NCI-H524 (cell line): Measurements from ENCODE around the gene PDGFA.
A peak's percentile ranks its signal among the peaks of the same experiment; 100 is the strongest.

Source experiments
- DNase-seq, 2 experiments: peaks; one replicate each; lab custom pipeline; 2025; lab: John Stamatoyannopoulos, UW

Gene PDGFA

DNA sequence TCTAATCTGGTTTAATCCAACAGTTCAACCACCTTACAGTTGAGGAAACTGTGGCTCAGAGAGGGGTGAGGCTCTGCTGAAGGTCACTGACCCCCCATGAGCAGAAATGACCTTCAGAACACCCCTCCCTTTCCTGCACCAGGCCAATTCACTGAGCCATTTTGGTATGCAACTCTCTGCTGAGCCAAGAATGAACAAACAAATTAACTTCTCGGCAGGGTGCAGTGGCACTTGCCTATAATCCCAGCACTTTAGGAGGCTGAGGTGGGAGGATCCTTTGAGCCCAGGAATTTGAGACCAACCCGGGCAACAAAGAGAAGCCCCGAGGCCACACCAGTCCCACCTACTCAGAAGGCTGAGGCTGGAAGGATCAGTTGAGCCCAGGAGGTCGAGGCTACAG lies 29.8 kb downstream of the PDGFA start:
- no peak for DNase-seq

GRCh38 chr7:486216-486743 lies 33.4 kb downstream of the PDGFA start:
- no peak for DNase-seq

DNA sequence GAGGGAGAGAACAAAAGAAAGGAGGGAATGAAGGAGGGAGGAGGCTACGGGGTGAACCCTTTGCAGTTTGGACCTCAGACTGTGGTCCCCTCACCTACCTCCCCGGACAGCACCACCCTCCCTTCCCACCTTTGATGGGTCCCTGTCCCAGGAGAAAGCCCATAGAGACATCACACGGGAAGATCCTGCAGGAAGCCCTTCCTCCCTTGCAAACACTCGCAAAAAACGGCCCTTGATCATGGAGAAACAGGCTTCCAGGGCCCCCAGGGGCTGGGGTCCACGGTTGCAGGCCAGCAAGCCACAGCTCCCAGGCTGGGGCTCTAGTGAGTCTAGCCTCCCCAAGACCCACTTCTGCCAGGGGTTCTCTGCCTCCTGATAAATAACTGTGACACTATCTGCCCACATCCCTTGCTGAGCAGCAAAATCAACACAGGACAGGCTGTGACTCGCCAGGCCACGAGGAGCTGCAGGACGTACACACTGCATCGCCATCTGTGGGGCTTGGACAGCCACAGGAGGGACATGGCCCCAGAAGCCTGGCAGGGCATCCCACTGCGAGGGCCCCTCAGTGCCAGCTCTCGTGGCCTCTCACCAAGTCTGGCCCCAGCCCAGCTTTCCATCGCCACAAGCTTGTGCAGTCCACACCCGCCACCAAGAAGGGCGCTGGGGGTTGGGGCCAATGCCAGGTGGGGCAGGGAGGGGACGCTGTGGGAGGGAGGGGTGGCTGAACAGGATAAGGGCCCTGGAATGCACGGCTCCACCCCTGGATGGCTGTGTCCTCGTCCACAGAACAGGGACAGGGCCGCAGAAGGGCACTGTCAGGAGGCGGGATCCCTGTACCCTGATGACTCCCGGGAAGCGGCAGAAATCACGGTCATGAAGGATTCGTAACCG lies 34.2 kb downstream of the PDGFA start:
- DNase-seq = no peak

GRCh38 chr7:484356-485101 lies 35.1 kb downstream of the PDGFA start:
- no peak for DNase-seq

- no peak for DNase-seq
Observed at GRCh38 chr7:483656-484355, 35.8 kb downstream of the PDGFA start.

DNA sequence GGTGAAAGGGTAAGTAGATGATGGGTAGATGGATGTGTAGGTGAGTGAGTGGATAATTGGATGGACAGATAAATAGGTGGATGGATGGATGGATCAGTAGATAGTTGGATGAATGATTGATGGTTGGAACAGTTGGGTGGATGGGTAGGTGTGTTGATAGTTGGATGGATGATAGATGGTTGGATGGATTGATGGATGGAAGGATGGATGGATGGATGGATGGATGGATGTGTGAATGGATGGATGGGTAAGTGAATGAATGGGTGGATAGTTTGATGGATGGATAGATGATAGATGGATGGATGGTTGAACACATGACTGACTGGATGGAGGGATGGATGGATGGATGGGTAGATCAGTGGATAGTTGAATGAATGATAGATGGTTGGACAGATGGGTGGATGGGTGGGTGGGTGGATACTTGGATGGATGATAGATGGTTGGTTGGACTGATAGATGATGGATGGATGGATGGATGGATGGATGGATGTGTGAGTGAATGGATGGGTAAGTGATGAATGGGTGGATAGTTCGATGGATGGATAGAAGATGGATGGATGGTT lies 37.0 kb downstream of the PDGFA start:
- DNase-seq = no peak

- DNase-seq = no peak
Observed at GRCh38 chr7:481219-481930, 38.3 kb downstream of the PDGFA start.

DNA sequence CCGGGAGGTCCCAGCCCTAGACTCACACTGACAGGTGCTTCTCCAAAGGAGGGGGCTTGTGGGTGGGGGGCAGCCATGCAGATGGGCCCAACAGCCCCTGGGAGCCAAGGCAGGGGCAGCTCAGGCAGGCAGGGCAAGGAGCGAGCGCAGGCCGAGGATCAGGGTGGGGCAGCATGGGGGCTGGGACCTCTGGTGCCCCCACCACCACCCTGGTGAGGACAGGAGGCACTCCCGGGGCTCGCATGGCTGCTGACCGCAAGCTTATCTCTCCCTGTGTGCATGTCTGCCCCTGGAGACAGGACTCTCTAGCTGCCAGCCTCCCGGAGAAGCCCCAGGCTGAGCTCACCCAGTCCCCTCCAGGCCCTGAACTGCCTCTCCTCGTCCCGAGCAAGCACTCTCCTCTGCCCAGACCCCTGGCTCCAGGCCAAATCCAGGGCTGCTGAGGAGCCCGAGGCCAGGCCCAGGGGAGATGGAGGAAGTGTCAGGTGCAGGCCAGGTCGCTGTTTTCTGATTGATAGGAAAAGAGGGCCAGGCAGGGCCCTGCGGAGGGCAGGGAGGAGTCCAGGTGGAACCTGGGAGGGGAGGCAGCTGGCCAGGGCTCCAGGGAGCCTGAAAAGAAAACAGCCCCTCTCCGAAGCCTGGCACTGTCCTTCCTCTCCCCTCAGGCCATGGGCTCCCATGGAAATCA lies 39.0 kb downstream of the PDGFA start:
- DNase-seq = no peak

GRCh38 chr7:479948-480499 lies 39.6 kb downstream of the PDGFA start:
- no peak for DNase-seq

- no peak for DNase-seq
Observed at GRCh38 chr7:479115-479947, 40.3 kb downstream of the PDGFA start.

- DNase-seq = peak in 1 of 2 experiments; percentile 7
Observed at GRCh38 chr7:477626-478220, 41.9 kb downstream of the PDGFA start.

DNA sequence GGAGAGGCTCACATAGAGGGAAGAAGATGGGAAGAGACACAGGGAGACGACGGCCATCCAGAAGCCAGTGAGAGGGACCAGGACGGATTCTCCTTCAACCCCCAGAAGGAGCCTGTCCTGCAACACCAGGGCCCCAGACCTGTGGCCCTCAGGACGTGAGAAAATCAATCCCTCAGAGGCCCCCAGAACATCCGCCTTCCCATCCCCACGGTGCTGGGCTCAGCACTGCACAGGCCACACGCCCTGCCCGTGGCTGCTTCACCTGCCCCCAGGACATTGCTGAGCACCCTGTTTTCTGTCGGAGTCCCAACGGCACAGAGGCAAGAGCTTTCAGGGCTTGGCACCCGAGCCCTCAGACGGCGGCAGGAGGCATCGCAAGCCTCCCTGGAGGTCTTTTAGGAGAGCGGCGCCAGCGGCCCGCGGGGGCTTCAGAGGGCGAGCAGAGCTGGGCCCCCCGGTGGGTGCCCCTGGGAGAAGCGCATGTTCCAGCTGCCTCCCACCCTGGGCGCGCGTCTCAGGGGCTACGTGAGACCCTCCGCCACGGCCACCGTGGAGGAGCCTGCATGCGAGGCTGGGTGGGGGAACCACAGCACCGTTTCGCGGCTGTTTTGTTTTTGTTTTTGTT lies 42.8 kb downstream of the PDGFA start:
- no peak for DNase-seq

- no peak for DNase-seq
Observed at GRCh38 chr7:475951-476441, 43.6 kb downstream of the PDGFA start.

- DNase-seq = no peak
Observed at GRCh38 chr7:475425-475728, 44.3 kb downstream of the PDGFA start.

DNA sequence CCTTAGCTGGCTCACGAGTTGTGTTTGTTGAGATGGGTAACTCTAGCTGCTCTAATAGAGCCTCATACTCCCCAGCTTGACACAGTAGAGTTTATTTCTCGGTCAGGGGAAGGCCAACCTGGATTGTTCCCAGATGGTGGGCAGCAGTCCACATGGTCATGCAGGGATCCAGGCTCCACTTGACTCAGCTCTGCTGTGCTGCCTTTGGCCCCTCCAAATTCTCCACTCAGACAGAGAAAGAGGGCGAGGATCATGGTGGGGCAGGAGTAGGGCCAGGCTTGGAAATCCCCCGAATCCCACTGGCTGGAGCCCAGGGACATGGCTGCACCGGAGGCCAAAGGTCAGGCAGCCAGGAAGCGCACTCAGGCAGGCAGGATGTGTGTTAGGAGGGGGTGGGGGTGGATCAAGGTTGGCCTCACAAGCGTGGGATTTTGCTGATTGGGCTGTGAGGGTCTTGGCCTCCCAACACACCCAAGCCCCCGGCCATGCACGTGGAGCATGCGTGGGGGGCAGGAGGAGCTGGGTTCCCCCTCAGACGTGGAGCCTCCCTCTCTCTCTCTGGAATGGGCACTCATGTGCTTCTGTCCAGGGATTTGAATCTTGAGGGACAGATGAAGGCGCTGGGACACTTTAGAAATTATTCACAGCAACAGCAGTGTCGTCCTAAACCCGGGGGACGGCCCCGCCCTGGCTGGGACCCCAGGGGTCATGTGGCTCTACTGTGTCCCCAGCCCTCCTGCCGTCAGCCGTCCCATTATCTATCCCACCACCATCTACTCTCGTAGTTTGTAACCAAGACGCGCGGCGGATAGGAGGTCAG lies 44.8 kb downstream of the PDGFA start:
- no peak for DNase-seq

GRCh38 chr7:473870-474604 lies 45.6 kb downstream of the PDGFA start:
- no peak for DNase-seq

DNA sequence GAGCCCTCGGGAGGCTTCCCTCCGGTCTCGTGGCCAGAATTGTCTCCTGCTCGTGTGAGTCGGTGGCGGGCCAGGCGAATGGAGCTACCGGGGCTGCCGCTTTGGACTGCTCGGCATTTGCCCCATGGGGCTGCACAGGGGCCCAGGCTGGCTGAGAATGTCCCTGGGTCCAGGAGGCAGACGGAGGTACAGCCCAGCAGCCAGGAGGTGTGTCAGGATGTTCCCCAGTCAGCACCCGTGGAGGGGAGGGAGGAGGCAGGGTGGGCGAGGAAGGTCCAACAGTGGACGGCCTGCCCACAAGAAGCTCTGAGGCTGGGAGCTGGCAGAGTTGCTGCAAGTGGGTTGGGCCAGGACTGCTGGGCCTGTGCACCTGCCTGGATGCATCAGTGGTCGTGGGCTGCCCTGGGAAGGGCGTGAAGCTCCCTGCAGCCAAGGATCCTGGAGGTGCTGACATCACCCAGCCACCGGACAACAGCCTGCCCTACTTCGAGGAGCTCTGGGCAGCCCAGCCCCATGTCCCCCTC lies 46.4 kb downstream of the PDGFA start:
- no peak for DNase-seq
